HepG2 (cell line): ENCODE measurements around the gene PLEKHH3. TPM values are rescaled to one million over a fixed set of nuclear protein-coding genes. Genes with fewer than 3 reads are reported as not detected.
A peak's percentile ranks its signal among the peaks of the same experiment; 100 is the strongest.

Source experiments
- ATAC-seq: fragments of 200-7000 bp; cut with Tn5 transposase; 3 replicates; pipeline ENCODE4 v1.9.1; 2020; ENCODE audit warnings: mild to moderate bottlenecking, moderate library complexity
- BruUV-seq: library from RNA; stranded (reverse); fragments of 400-500 nt; replicated peaks from 2 replicates; lab custom pipeline; 2021; lab: Mats Ljungman, UMichigan
- CTCF ChIA-PET: fragments of 300-600 bp; formaldehyde crosslinking; extraction: SDS; loops from one replicate; lab custom pipeline; 2021; ENCODE audit warnings: low total read pairs, inconsistent platforms, low intra/inter-chr PET ratio; lab: Yijun Ruan, JAX
- POLR2A ChIA-PET: fragments of 350-600 bp; sonication (Branson Sonifier 250); formaldehyde crosslinking; loops from one replicate; lab custom pipeline; 2020; ENCODE audit warnings: antibody characterized with exemption, inconsistent platforms; lab: Yijun Ruan, JAX
- DNase-seq: peaks from one replicate; pipeline ENCODE4 v3.0.0-alpha.2; 2015; ENCODE audit warnings: low spot score
- FAIRE-seq: peaks from 3 replicates; lab custom pipeline; 2011; peaks lifted over from hg19 to GRCh38; lab: Jason Lieb, UNC
- H2AFZ ChIP-seq: one replicate; pipeline ENCODE4 v1.6.1; 2011; ENCODE audit warnings: low read length, inconsistent platforms
- H3K27ac ChIP-seq: fragments of 300-600 bp; 3 replicates; pipeline ENCODE4 v1.8.0; 2011; ENCODE audit warnings: mixed run types, mild to moderate bottlenecking, mixed read lengths, low read length, inconsistent platforms; ENCODE audit not compliant: insufficient read depth; ENCODE audit errors: extremely low read length
- H3K27me3 ChIP-seq, 2 experiments: fragments of 200-600 bp in 1 of 2; 2 replicates in 1 of 2; 3 replicates in 1 of 2; pipeline versions ENCODE4 v1.6.0 to v1.8.0; 2011; ENCODE audit warnings: low read length in 2 of 2, mild to moderate bottlenecking in 2 of 2, moderate library complexity in 2 of 2, inconsistent platforms in 1 of 2; ENCODE audit not compliant: insufficient read depth in 2 of 2, control insufficient read depth in 1 of 2
- H3K36me3 ChIP-seq, 2 experiments: fragments of 200-600 bp in 1 of 2; replicated peaks in 1 of 2; 2 replicates in 1 of 2; 3 replicates in 1 of 2; pipeline versions ENCODE4 v1.5.1 to v1.8.0; 2011; ENCODE audit warnings: low read length in 2 of 2, inconsistent platforms in 1 of 2; ENCODE audit not compliant: insufficient read depth in 2 of 2, control insufficient read depth in 1 of 2
- H3K4me1 ChIP-seq: 2 replicates; pipeline ENCODE4 v1.5.1; 2012; ENCODE audit warnings: low read length, inconsistent platforms; ENCODE audit not compliant: insufficient read depth
- H3K4me2 ChIP-seq: 2 replicates; pipeline ENCODE4 v1.6.0; 2011; ENCODE audit warnings: low read depth, low read length, inconsistent platforms
- H3K4me3 ChIP-seq, 3 experiments: fragments of 200-600 bp in 1 of 3; sonication (generic), shearing (Covaris generic) in 1 of 3; replicated peaks in 1 of 3; 2 replicates each; pipeline ENCODE4 v1.5.1; 2011 to 2016; ENCODE audit warnings: low read length in 3 of 3, inconsistent platforms in 2 of 3, low read depth in 2 of 3, mild to moderate bottlenecking in 2 of 3, control low read depth in 1 of 3, mixed read lengths in 1 of 3; ENCODE audit not compliant: insufficient read depth in 1 of 3
- H3K79me2 ChIP-seq: one replicate; pipeline ENCODE4 v1.6.1; 2011; ENCODE audit warnings: low read length, inconsistent platforms; ENCODE audit not compliant: insufficient read depth
- H3K9ac ChIP-seq: 2 replicates; pipeline ENCODE4 v1.6.0; 2011; ENCODE audit warnings: mild to moderate bottlenecking, low read depth, low read length, inconsistent platforms; ENCODE audit not compliant: insufficient read depth
- H3K9me3 ChIP-seq: 2 replicates; pipeline ENCODE4 v1.5.1; 2012; ENCODE audit warnings: mild to moderate bottlenecking, low read length
- H4K20me1 ChIP-seq: 2 replicates; pipeline ENCODE4 v1.6.0; 2011; ENCODE audit warnings: inconsistent platforms, mild to moderate bottlenecking, low read length, moderate library complexity; ENCODE audit not compliant: insufficient read depth
- CEBPZ ChIP-seq: IDR thresholded peaks from 2 replicates; pipeline ENCODE4 v1.6.1; 2012; ENCODE audit warnings: low read length, improper control_type of control experiment
- IRX3 ChIP-seq: sonication (generic); formaldehyde crosslinking; IDR thresholded peaks from 2 replicates; pipeline ENCODE4 v1.8.1; 2023; ENCODE audit warnings: mild to moderate bottlenecking, low read depth, missing genetic modification reagents, borderline replicate concordance
- MED13 ChIP-seq: sonication (generic); formaldehyde crosslinking; IDR thresholded peaks from 2 replicates; pipeline ENCODE4 v1.5.0; 2020; ENCODE audit warnings: missing genetic modification reagents
- PHF20 ChIP-seq: sonication (generic); formaldehyde crosslinking; IDR thresholded peaks from 2 replicates; pipeline ENCODE4 v1.5.0; 2020; ENCODE audit warnings: mild to moderate bottlenecking, missing genetic modification reagents
- SP4 ChIP-seq: sonication (generic); formaldehyde crosslinking; IDR thresholded peaks from 2 replicates; pipeline ENCODE4 v1.8.1; 2023; ENCODE audit warnings: mild to moderate bottlenecking, missing genetic modification reagents
- ZBTB14 ChIP-seq: sonication (generic); formaldehyde crosslinking; IDR thresholded peaks from 2 replicates; pipeline ENCODE4 v1.4.0; 2020; ENCODE audit warnings: missing genetic modification reagents
- ZNF138 ChIP-seq: sonication (generic); formaldehyde crosslinking; IDR thresholded peaks from 2 replicates; pipeline ENCODE4 v1.5.0; 2020; ENCODE audit warnings: mild to moderate bottlenecking, low read depth, missing genetic modification reagents
- ZNF572 ChIP-seq: sonication (generic); formaldehyde crosslinking; IDR thresholded peaks from 2 replicates; pipeline ENCODE4 v1.5.1; 2020; ENCODE audit warnings: mild to moderate bottlenecking, missing genetic modification reagents
- ZNF7 ChIP-seq: IDR thresholded peaks from 2 replicates; pipeline ENCODE4 v1.6.1; 2016; ENCODE audit warnings: missing biosample characterization, missing genetic modification reagents
- ZNF766 ChIP-seq: sonication (generic); formaldehyde crosslinking; IDR thresholded peaks from 2 replicates; pipeline ENCODE4 v1.5.0; 2020; ENCODE audit warnings: missing genetic modification reagents, borderline replicate concordance
- ZNF788 ChIP-seq: sonication (generic); formaldehyde crosslinking; IDR thresholded peaks from 2 replicates; pipeline ENCODE4 v1.5.0; 2020; ENCODE audit warnings: mild to moderate bottlenecking, missing genetic modification reagents, borderline replicate concordance
- ZXDC ChIP-seq: sonication (generic); formaldehyde crosslinking; IDR thresholded peaks from 2 replicates; pipeline ENCODE4 v1.5.0; 2020; ENCODE audit warnings: mild to moderate bottlenecking, missing genetic modification reagents
- WGBS: methylation state at CpG from one replicate; pipeline ENCODE4 v1.1.6; 2017; ENCODE audit warnings: low lambda C conversion rate; 5-methylcytosine and 5-hydroxymethylcytosine counted together
- in situ Hi-C: cut with HindIII; loops from 2 replicates; pipeline ENCODE4 v1.10.0; 2017; ENCODE audit warnings: low pct_unique_long_range_greater_than_20kb; ENCODE audit not compliant: extremely low pct_ligation_motif_present
- intact Hi-C: fragments of 100-400 bp; cut with micrococcal nuclease; formaldehyde crosslinking; loops from one replicate; pipeline ENCODE4 v1.10.0; 2022; ENCODE audit not compliant: unreplicated experiment
- polyA plus RNA-seq, 8 experiments: library from polyadenylated mRNA; depleted of rRNA in 3 of 8; stranded (reverse) in 7 of 8; unstranded in 1 of 8; fragments of >200 nt; fragmentation: Illumina TruSeq in 4 of 8; extraction: Trizol in 4 of 8; gene quantifications; 2 replicates each; pipeline versions ENCODE4 v1.2.1 to v1.2.3, GENCODE V29; 2011 to 2016; ENCODE audit warnings: low read depth in 4 of 8, missing spikeins in 1 of 8, mixed read lengths in 1 of 8; ENCODE audit not compliant: insufficient read depth in 1 of 8
- total RNA-seq, 5 experiments: library from RNA; depleted of rRNA; stranded (reverse); fragments of >200 nt; fragmentation: Illumina TruSeq; extraction: Trizol; gene quantifications; 2 replicates each; pipeline ENCODE4 v1.2.3, GENCODE V29; 2016; ENCODE audit warnings: low read depth in 1 of 5

Gene PLEKHH3
- total and polyA plus RNA-seq, 2 of the 13 experiments (the other 11 are each of a cell fraction or from before 2014, with no cell fraction given): 6.0 to 19.9 TPM

- Histone ChIP-seq H3K27me3 (no peaks in the 10 kb centered on the region), H3K4me3 (peak overlapping the region; percentile 65 to 91 (median 80); a peak in 5 of 6 replicates), H3K36me3 (no peaks in the 10 kb centered on the region; a peak in 1 of 5 replicates), H3K9me3 (no peaks in the 10 kb centered on the region), H3K9ac (0 out of 2 replicates have a peak overlapping the region, but pooled peaks have one; percentile 63), H3K79me2 (no peaks in the 10 kb centered on the region), H3K27ac (peak overlapping the region; percentile 48), H2AFZ (no peak overlapping the region), H3K4me2 (peak overlapping the region; percentile 84), H3K4me1 (peaks cover 42% of the 10 kb centered on the region), H4K20me1 (no peaks in the 10 kb centered on the region)
- no peak for DNase-seq
- intact Hi-C loops (no loop called here), in situ Hi-C loops (no loop called here)
- WGBS: 95% methylated on average over 25 of the region's 25 CpGs
- no TSS peak for BruUV-seq
- no peak for FAIRE-seq
- ChIA-PET CTCF (no interaction called here), POLR2A (interaction anchor here (0.8 to 2.3 kb wide), 11 partner anchors 10 to 141 kb away, joined by 3 to 24 read pairs (median 6); partner anchors contain the start of genes BECN1, PSMC3IP, RETREG3 and TUBG1)
- ATAC-seq: no peak
- 0 out of 2 replicates have a peak, but pooled peaks have one; percentile 4 for TF ChIP-seq IRX3 (CRISPR knock-in tag)
- TF ChIP-seq ZNF572: peak; percentile 5; the same call in 1 of the 2 replicates
- TF ChIP-seq ZBTB14 (CRISPR knock-in tag): no peak
- TF ChIP-seq ZNF7 (CRISPR knock-in tag): no peak
- TF ChIP-seq ZNF138 (CRISPR knock-in tag): no peak
- 0 out of 2 replicates have a peak, but pooled peaks have one; percentile 60 for TF ChIP-seq ZXDC (CRISPR knock-in tag)
- no peak for TF ChIP-seq CEBPZ
- TF ChIP-seq MED13 (CRISPR knock-in tag): no peak
- TF ChIP-seq ZNF766 (CRISPR knock-in tag): no peak
- TF ChIP-seq ZNF788 (CRISPR knock-in tag): peak; percentile 22; the same call in 1 of the 2 replicates
- TF ChIP-seq PHF20 (CRISPR knock-in tag): 0 out of 2 replicates have a peak, but pooled peaks have one; percentile 11
- TF ChIP-seq SP4: 0 out of 2 replicates have a peak, but pooled peaks have one; percentile 43
Observed at GRCh38 chr17:42683407-42684034, 6.7 kb upstream of the PLEKHH3 start.
